Heart left ventricle (tissue), 16 donors: ENCODE measurements around the gene PTGFRN. TPM values are rescaled to one million over a fixed set of nuclear protein-coding genes. Genes with fewer than 3 reads are reported as not detected.
"Not testable (repeated sequence)": the region's sequence is repeated elsewhere in the genome, so short reads cannot be mapped to it uniquely, and the experiment has no call there.

Experiments used
- ATAC-seq, 4 donors: fragments of 200-7000 bp; cut with Tn5 transposase; one replicate each; pipeline ENCODE4 v1.9.1; 2020 to 2022; ENCODE audit warnings: moderate library complexity in 4 of 4, mild to moderate bottlenecking in 3 of 4, moderate number of reproducible peaks in 1 of 4
- DNase-seq, 5 donors: peaks; one replicate each; pipeline ENCODE4 v3.0.0-alpha.2; 2020
- H3K27ac ChIP-seq, 12 donors: fragments of 200-600 bp; sonication (generic) in 4 of 12; one replicate each; pipeline versions ENCODE4 v1.5.0 to v1.8.0; 2016 to 2022; ENCODE audit warnings: mild to moderate bottlenecking in 2 of 12
- H3K27me3 ChIP-seq, 9 donors: fragments of 200-600 bp; sonication (generic) in 2 of 9; one replicate each; pipeline versions ENCODE4 v1.5.1 to v1.8.0; 2016 to 2022; ENCODE audit warnings: mild to moderate bottlenecking in 3 of 9
- H3K36me3 ChIP-seq, 9 donors: fragments of 200-600 bp; sonication (generic) in 2 of 9; one replicate each; pipeline versions ENCODE4 v1.5.0 to v1.8.0; 2018 to 2022; ENCODE audit warnings: mild to moderate bottlenecking in 2 of 9
- H3K4me1 ChIP-seq, 12 donors: fragments of 200-600 bp; sonication (generic) in 4 of 12; one replicate each; pipeline versions ENCODE4 v1.5.0 to v1.8.0; 2016 to 2022; ENCODE audit warnings: mild to moderate bottlenecking in 3 of 12
- H3K4me3 ChIP-seq, 12 donors: fragments of 200-600 bp; sonication (generic) in 4 of 12; one replicate each; pipeline versions ENCODE4 v1.5.0 to v1.8.0; 2017 to 2022; ENCODE audit warnings: mild to moderate bottlenecking in 9 of 12, moderate library complexity in 4 of 12
- H3K9me3 ChIP-seq, 12 donors: fragments of 200-600 bp; sonication (generic) in 4 of 12; one replicate each; pipeline versions ENCODE4 v1.5.0 to v1.8.0; 2016 to 2022; ENCODE audit warnings: mild to moderate bottlenecking in 1 of 12
- CTCF ChIP-seq, 12 donors: fragments of 200-600 bp; sonication (generic) in 4 of 12; IDR thresholded peaks; one replicate each; pipeline versions ENCODE4 v1.5.0 to v1.8.0; 2018 to 2022; ENCODE audit warnings: antibody characterized with exemption in 12 of 12, mild to moderate bottlenecking in 5 of 12
- POLR2A ChIP-seq, 2 donors: fragments of 450-650 bp; IDR thresholded peaks; one replicate each; pipeline ENCODE4 v1.6.1; 2017; ENCODE audit warnings: antibody characterized with exemption in 2 of 2, mild to moderate bottlenecking in 2 of 2, moderate library complexity in 2 of 2
- WGBS, 4 donors: extraction: QIAGEN DNeasy Blood & Tissue Kit in 2 of 4; methylation state at CpG; one replicate each; pipeline versions ENCODE4 v1.1.5 to v1.1.7; 2013 to 2018; 5-methylcytosine and 5-hydroxymethylcytosine counted together
- intact Hi-C, 10 donors: fragments of 100-400 bp; cut with DNase I; formaldehyde crosslinking; loops; one replicate each; pipeline versions ENCODE4 v1.11.1 to v1.14.2; 2022
- polyA plus RNA-seq, 2 donors: library from polyadenylated mRNA; stranded (reverse); fragments of 200-250 nt; gene quantifications; one replicate each; pipeline ENCODE4 v1.2.3, GENCODE V29; 2013
- total RNA-seq, 9 donors: library from RNA; depleted of rRNA in 2 of 9; stranded (reverse); fragments of >200 nt in 2 of 9; fragmentation: NEBNext Ultra II Directional in 3 of 9; extraction: Animal tissue kit (Norgen Biotek cat#: 25700) in 3 of 9; gene quantifications; one replicate each; pipeline versions ENCODE4 v1.1.0 to v1.2.4, GENCODE V29; 2016 to 2023
- donor health status: ischemic (EF 13 %, LVEDD 7.1; RV severe dilation, severe dysfunction).
- donor health status: healthy with polysubstance abuse.
- donor health status: DM: no; HTN: yes; CAD: no.
- donor health status: DM: no; HTN: no; CAD: no.
- donor health status: ischemic (EF 25% LVEDD 6.9; RV normal size, moderate dysfunction).
- donor health status: ischemic (EF 25% LVEDD 5.7; RV mildly dilated, moderate dysfunction).
- donor health status: healthy.
- donor health status: DM: yes; HTN: yes; CAD: no.
- donor health status: ischemic (EF 35%, LVEDD 5.7; RV mildly dilated, moderate dysfunction).
- donor health status: nonischemic (EF 11% LVEDD 7.7; RV severe dilation, severe dysfunction).
- donor health status: DM: yes; HTN: yes; CAD: no.
- donor health status: PGD.
- donor health status: ischemic (EF 29% LVEDD 5.4; RV normal size, mild dysfunction).
- donor health status: nonischemic (EF 23%, LVEDD 6.1; RV moderate dilation, normal function).

PTGFRN gene
- total and polyA plus RNA-seq, 11 donors = 21.5 to 231 (median 98.7) TPM

GRCh38 chr1:116972674-116973030 lies 62.9 kb downstream of the PTGFRN start:
- Histone ChIP-seq H3K27me3 (no peaks in the 10 kb centered on the region), H3K36me3 (peaks cover 0 to 43% (median 13%) of the 10 kb centered on the region in 9 donors), H3K9me3 (peaks cover 0 to 8% (median 0%) of the 10 kb centered on the region in 12 donors), H3K27ac (peak overlapping the region in 6 of 12 donors; percentile 18 to 65 (median 48)), H3K4me1 (peaks cover 0 to 25% (median 15%) of the 10 kb centered on the region in 12 donors), H3K4me3 (no peak overlapping the region)
- no peak for DNase-seq
- peak in 2 of 4 donors; percentile 29 to 36 for ATAC-seq
- TF ChIP-seq CTCF (IDR thresholded peaks at IDR 0.05) = no peak
- TF ChIP-seq POLR2A (IDR thresholded peaks at IDR 0.05) = no peak
- WGBS, 4 donors = 49 to 67% (median 57%) methylated on average over 2 of the region's 2 CpGs
- intact Hi-C loops = no loop called here

DNA sequence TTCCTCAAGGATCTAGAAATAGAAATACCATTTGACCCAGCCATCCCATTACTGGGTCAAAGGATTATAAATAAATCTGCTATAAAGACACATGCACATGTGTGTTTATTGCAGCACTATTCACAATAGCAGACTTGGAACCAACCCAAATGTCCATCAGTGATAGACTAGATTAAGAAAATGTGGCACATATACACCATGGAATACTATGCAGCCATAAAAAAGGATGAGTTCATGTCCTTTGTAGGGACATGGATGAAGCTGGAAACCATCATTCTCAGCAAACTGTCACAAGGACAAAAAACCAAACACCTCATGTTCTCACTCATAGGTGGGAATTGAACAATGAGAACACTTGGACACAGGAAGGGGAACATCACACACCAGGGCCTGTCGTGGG lies 70.6 kb downstream of the PTGFRN start:
- not testable (repeated sequence) for H3K27ac ChIP-seq, DNase-seq, H3K36me3 ChIP-seq, ATAC-seq, H3K27me3 ChIP-seq, H3K9me3 ChIP-seq, H3K4me3 ChIP-seq
- 93 to 98% (median 95%) methylated on average over 1 of the region's 1 CpG for WGBS, 4 donors
- H3K4me1 ChIP-seq = peaks cover 0 to 27% (median 12%) of the 10 kb centered on the region in 12 donors
- intact Hi-C loops = loop anchor here in 2 of 10 donors (10.0 kb wide), 2 partner anchors 54 to 66 kb away; no protein-coding TSS in a partner anchor

- intact Hi-C loops = loop anchor here in 2 of 10 donors (10.0 kb wide), 2 partner anchors 53 to 67 kb away; no protein-coding TSS in a partner anchor
- Histone ChIP-seq H3K27me3 (no peaks in the 10 kb centered on the region), H3K4me1 (peaks cover 0 to 27% (median 12%) of the 10 kb centered on the region in 12 donors), H3K27ac (peak overlapping the region in 2 of 12 donors; percentile 9 to 65), H3K9me3 (peaks cover 0 to 3% (median 0%) of the 10 kb centered on the region in 12 donors), H3K4me3 (no peak overlapping the region), H3K36me3 (peaks cover 0 to 9% (median 3%) of the 10 kb centered on the region in 9 donors)
- no peak for ATAC-seq
- TF ChIP-seq POLR2A (IDR thresholded peaks at IDR 0.05) (no peak), CTCF (IDR thresholded peaks at IDR 0.05) (no peak)
- no peak for DNase-seq
- 94 to 100% (median 95%) methylated on average over 2 of the region's 2 CpGs for WGBS, 4 donors
Observed at GRCh38 chr1:116981521-116982037, 71.9 kb downstream of the PTGFRN start.

DNA sequence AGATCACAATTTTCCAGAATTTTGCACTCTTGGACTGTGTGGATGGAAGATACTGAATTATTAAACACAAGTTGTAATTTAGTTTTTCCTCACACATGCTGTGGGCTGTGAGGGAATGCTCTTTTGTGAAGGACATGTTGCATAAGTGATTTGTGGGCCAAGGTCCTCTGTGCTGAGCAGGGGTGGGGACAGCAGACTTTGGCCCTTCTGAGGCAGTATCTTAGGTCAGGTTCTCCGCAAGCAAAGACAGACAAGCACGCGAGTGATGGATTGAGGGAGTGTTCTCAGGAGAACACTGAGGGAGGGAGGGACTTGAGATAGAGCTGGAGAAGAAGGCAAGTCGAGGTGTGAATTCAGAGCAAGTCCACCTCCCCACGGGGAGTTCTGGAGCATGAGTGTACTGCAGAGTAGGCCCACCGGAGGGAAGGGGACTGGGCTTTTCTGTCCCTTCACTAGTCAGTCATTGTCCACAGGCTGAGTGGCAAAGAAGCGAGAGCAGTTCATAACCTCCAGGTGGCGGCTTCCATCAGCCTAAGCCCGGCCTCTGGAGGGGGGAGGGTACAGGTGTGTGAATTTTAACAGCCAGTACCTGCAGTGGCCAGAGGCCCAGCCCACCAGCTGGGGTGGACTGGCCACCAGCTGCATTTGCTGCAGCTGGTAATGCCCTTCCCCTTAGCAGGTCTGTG lies 72.7 kb downstream of the PTGFRN start:
- Histone ChIP-seq H3K4me1 (peaks cover 0 to 30% (median 14%) of the 10 kb centered on the region in 12 donors), H3K36me3 (peaks cover 0 to 17% (median 6%) of the 10 kb centered on the region in 9 donors), H3K4me3 (no peak overlapping the region), H3K27ac (peak overlapping the region in 8 of 12 donors; percentile 16 to 80 (median 64)), H3K9me3 (peaks cover 0 to 3% (median 0%) of the 10 kb centered on the region in 12 donors), H3K27me3 (no peaks in the 10 kb centered on the region)
- intact Hi-C loops = loop anchor here in 2 of 10 donors (10.0 kb wide), 2 partner anchors 52 to 68 kb away; no protein-coding TSS in a partner anchor
- no peak for DNase-seq
- no peak for TF ChIP-seq CTCF (IDR thresholded peaks at IDR 0.05)
- no peak for TF ChIP-seq POLR2A (IDR thresholded peaks at IDR 0.05)
- WGBS, 4 donors = 82 to 84% (median 83%) methylated on average over 8 to 9 of the region's 9 CpGs
- ATAC-seq = peak in 1 of 4 donors; percentile 3
